NCI-H82 (cell line): ENCODE results near the gene ASGR1.
"Not testable (repeated sequence)": the region's sequence is repeated elsewhere in the genome, so short reads cannot be mapped to it uniquely, and the experiment has no call there.

Experiments
- DNase-seq: peaks from one replicate; lab custom pipeline; 2025; lab: John Stamatoyannopoulos, UW

ASGR1 gene

GRCh38 chr17:7191069-7191468 is 11.9 kb upstream of the ASGR1 start:
- no peak for DNase-seq

- DNase-seq, result no peak
Observed at GRCh38 chr17:7190276-7190917, 11.2 kb upstream of the ASGR1 start.

- peak; percentile 74 for DNase-seq
Observed at GRCh38 chr17:7186241-7186640, 7.1 kb upstream of the ASGR1 start.

GRCh38 chr17:7184647-7185046 is 5.5 kb upstream of the ASGR1 start:
- no peak for DNase-seq

GRCh38 chr17:7184091-7184488 is 4.9 kb upstream of the ASGR1 start:
- peak; percentile 61 for DNase-seq

GRCh38 chr17:7183433-7184090 is 4.4 kb upstream of the ASGR1 start:
- DNase-seq, result no peak

- not testable (repeated sequence) for DNase-seq
Observed at GRCh38 chr17:7182101-7182500, 2.9 kb upstream of the ASGR1 start.

GRCh38 chr17:7178973-7179316 is 225 bp downstream of the ASGR1 start:
- DNase-seq, result no peak

- DNase-seq, result no peak
Observed at GRCh38 chr17:7177954-7178477, 1.2 kb downstream of the ASGR1 start.

- peak; percentile 91 for DNase-seq
Observed at GRCh38 chr17:7177191-7177953, 1.8 kb downstream of the ASGR1 start.

GRCh38 chr17:7176841-7177190 is 2.4 kb downstream of the ASGR1 start:
- DNase-seq, result no peak

GRCh38 chr17:7176107-7176840 is 2.9 kb downstream of the ASGR1 start:
- no peak for DNase-seq

- DNase-seq, result no peak
Observed at GRCh38 chr17:7175330-7175733, 3.8 kb downstream of the ASGR1 start.

- DNase-seq, result no peak
Observed at GRCh38 chr17:7174603-7175326, 4.4 kb downstream of the ASGR1 start.

- DNase-seq, result peak; percentile 51
Observed at GRCh38 chr17:7173687-7174602, 5.2 kb downstream of the ASGR1 start.

GRCh38 chr17:7172522-7173191 is 6.5 kb downstream of the ASGR1 start:
- DNase-seq, result not testable (repeated sequence)

GRCh38 chr17:7169565-7169908 is 9.6 kb downstream of the ASGR1 start:
- DNase-seq, result not testable (repeated sequence)

- not testable (repeated sequence) for DNase-seq
Observed at GRCh38 chr17:7168841-7169564, 10.2 kb downstream of the ASGR1 start.

- no peak for DNase-seq
Observed at GRCh38 chr17:7167832-7168231, 11.3 kb downstream of the ASGR1 start.
